ENCODE results near the gene SYT12.
"Not testable (repeated sequence)": the region's sequence is repeated elsewhere in the genome, so short reads cannot be mapped to it uniquely, and the experiment has no call there.

SYT12 gene

DNA sequence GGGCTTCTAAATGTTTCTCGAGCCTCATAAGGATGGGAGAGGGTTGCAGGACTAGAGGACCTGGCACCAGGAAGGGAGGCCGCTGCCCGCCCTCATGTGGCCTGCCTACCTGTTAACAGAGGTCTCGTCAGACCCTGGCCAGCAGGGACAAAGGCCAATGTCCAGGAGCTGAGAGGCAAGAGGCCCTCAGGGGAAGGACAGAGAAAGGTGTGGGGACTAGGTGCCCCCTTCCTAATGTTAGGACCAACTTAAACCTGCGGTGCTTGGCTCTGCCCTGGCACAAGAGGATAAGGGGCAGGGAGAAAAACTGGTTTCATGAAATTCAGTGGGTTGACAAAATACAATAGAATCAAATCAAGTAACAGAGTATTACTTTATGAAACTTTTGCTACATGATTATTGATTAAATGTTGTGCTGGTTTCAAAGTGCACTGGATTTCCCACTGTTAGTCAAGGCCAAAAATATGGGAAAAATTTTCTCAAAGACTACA is 20.0 kb upstream of the SYT12 start:
- no peak for DNase-seq
- TF ChIP-seq, protein P1, sequence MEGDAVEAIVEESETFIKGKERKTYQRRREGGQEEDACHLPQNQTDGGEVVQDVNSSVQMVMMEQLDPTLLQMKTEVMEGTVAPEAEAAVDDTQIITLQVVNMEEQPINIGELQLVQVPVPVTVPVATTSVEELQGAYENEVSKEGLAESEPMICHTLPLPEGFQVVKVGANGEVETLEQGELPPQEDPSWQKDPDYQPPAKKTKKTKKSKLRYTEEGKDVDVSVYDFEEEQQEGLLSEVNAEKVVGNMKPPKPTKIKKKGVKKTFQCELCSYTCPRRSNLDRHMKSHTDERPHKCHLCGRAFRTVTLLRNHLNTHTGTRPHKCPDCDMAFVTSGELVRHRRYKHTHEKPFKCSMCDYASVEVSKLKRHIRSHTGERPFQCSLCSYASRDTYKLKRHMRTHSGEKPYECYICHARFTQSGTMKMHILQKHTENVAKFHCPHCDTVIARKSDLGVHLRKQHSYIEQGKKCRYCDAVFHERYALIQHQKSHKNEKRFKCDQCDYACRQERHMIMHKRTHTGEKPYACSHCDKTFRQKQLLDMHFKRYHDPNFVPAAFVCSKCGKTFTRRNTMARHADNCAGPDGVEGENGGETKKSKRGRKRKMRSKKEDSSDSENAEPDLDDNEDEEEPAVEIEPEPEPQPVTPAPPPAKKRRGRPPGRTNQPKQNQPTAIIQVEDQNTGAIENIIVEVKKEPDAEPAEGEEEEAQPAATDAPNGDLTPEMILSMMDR (IDR thresholded peaks at IDR 0.05), result no peak
- Histone ChIP-seq H3K4me1 (no peaks in the 10 kb centered on the region), H3K9me3 (no peaks in the 10 kb centered on the region), H3K4me3 (no peak overlapping the region), H3K27me3 (no peaks in the 10 kb centered on the region), H3K36me3 (no peaks in the 10 kb centered on the region), H3K27ac (no peak overlapping the region)
- intact Hi-C loops (cut with DNase I; ENCODE audit: low total_unique reads), result no loop called here

DNA sequence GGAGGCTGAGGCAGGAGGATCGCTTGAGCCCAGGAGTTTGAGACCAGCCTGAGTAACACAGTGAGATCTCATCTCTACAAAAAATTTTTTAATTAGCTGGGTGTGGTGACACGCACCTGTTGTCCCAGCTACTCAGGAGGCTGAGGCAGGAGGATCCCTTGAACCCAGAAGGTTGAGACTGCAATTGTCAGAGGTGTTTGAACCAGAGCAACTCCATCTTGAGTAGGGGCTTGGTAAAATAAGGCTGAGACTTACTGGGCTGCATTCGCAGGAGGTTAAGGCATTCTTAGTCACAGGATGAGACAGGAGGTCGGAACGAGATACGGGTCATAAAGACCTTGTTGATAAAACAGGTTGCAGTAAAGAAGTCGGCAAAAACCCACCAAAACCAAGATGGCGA is 17.7 kb upstream of the SYT12 start:
- H3K36me3 ChIP-seq; H3K4me3 ChIP-seq; DNase-seq; H3K4me1 ChIP-seq; H3K27ac ChIP-seq; H3K9me3 ChIP-seq; H3K27me3 ChIP-seq; intact Hi-C loops (cut with DNase I; ENCODE audit: low total_unique reads): not testable (repeated sequence)

DNA sequence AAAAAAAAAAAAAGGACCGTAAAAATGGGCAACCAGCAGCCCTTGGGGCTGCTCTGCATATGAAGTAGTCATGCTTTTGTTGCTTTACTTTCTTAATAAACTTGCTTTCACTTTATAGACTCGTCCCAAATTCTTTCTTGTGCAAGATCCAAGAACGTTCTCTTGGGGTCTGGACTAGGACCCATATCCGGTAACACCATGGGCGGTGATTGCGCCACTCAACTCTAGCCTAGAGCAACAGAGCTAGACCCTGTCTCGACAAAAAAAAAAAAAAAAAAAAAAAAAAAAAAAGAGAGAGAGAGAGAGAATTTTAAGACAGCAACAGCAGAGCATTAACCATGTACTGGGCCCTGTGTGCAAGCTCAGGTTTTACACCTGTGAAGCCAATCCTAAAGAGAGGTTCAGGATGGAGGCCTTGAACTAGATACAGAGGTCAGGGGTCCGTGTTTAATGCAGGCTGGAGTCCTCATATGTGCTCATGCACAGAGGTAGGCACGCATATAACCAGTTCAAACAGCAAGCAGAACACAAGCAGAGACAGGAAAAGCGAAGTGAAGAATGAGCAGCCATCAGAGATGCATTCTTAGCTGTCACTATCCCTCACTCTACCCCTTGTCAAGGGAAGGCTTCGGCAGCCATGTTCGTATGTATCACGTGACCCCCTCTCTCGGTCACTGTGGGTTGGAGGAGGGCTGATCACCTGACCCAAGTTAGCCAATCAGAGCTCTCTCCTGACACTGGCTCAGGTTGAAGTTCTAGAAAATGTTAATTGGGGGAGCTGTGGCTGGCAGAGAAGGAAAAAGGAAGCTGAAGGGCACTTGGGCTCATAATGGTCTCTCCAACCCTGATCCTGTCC is 16.7 kb upstream of the SYT12 start:
- intact Hi-C loops (cut with DNase I; ENCODE audit: low total_unique reads), result no loop called here
- TF ChIP-seq, protein P1 (IDR thresholded peaks at IDR 0.05), result no peak
- Histone ChIP-seq H3K4me1 (no peaks in the 10 kb centered on the region), H3K27ac (no peak overlapping the region), H3K36me3 (no peaks in the 10 kb centered on the region), H3K27me3 (no peaks in the 10 kb centered on the region), H3K4me3 (no peak overlapping the region), H3K9me3 (no peaks in the 10 kb centered on the region)
- peak in 1 of 2 donors; percentile 35 for DNase-seq

DNA sequence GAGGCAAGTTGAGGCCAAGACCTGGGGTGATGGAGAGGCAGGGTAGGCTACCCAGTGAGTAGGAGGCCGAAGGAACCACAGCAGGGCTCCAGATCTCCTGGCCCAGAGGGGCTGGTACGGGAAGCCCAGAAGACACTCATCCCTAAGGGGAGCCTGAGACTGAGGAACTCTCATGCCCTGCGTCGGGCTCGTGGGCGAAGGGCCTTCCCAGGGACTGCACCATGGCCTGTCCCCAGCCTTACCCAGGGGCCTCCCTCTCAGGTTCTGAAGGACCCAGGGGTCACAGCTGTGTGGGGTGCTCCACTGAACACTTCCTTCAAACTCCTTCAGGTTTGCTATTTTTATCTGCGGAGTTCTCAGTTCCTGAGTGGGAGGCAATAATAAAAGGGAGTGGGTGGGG is 15.8 kb upstream of the SYT12 start:
- intact Hi-C loops (cut with DNase I; ENCODE audit: low total_unique reads), result no loop called here
- no peak overlapping the region for H3K4me3 ChIP-seq
- no peaks in the 10 kb centered on the region for H3K27me3 ChIP-seq

DNA sequence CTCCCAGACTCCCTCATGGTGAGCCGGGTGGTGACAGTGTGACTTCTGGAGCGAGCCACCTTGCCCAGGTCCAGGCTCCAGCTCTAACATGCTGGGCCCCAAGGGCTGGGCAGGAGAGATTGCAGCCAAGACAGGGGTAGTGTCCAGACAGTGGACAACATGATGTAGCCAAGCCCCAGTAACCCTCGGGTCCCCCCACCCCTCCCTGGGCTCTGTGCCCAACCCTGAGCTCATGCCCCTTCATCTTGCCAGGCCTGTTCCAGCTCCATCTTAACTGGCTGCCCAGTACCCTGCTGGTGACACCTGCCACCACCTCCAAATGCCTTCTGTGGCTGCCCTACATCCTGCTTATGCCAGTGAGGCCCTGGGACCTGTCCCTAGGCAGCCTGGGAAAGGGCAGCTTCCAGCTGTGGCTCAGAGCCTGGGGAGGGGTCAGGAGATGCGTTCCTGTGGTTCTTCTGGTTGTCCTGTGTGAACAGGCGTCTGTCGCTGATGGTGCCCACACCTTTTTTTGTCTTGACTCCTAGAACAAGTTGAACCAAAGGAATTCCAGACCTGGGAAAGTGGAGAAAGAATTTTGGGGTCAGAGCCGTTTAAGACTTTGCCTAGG is 12.5 kb upstream of the SYT12 start:
- Histone ChIP-seq H3K36me3 (no peaks in the 10 kb centered on the region), H3K4me3 (no peak overlapping the region), H3K27me3 (no peaks in the 10 kb centered on the region), H3K27ac (no peak overlapping the region), H3K4me1 (no peaks in the 10 kb centered on the region), H3K9me3 (no peaks in the 10 kb centered on the region)
- intact Hi-C loops (cut with DNase I; ENCODE audit: low total_unique reads), result no loop called here
- TF ChIP-seq, protein P1 (IDR thresholded peaks at IDR 0.05), result no peak
- no peak for DNase-seq

More for the DNA sequence above, 15.8 kb upstream of the SYT12 start:
- H3K27ac ChIP-seq, result no peak overlapping the region
- no peaks in the 10 kb centered on the region for H3K4me1 ChIP-seq
- TF ChIP-seq, protein P1 (IDR thresholded peaks at IDR 0.05), result no peak
- DNase-seq, result no peak
- H3K9me3 ChIP-seq, result no peaks in the 10 kb centered on the region
- H3K36me3 ChIP-seq, result no peaks in the 10 kb centered on the region

DNA sequence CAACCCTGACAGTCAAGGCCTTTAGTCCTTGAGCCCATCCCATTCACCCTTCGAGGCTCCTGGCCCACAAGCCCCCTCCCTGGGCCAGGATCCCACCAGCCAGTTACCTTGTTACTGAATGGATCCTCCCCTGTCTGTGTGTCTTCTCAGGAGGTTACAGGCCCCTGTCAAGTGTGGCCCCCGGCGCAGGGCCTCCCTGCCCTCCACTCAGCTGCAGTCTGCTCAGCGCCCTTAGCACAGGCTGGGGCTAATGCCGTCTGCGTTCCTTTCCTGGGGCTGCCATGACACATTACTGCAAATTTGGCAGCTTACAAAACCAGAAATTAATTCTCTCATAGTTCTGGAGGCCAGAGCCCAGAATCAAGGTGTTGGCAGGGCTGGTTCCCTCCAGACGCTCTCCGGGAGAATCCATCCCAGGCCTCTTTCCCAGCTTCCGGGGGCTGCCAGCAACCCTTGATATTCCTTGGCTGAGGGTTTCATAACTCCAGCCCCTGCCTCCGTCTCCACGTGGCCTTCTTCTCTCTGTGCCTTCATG is 9.4 kb upstream of the SYT12 start:
- no peak for DNase-seq
- H3K27ac ChIP-seq, result no peak overlapping the region
- H3K9me3 ChIP-seq, result no peaks in the 10 kb centered on the region
- intact Hi-C loops (cut with DNase I; ENCODE audit: low total_unique reads), result no loop called here
- H3K4me1 ChIP-seq, result no peaks in the 10 kb centered on the region
- H3K4me3 ChIP-seq, result no peak overlapping the region
- no peaks in the 10 kb centered on the region for H3K27me3 ChIP-seq
- TF ChIP-seq, protein P1 (IDR thresholded peaks at IDR 0.05), result no peak
- no peaks in the 10 kb centered on the region for H3K36me3 ChIP-seq
